ENCODE results near the gene BIK. TPM values are rescaled to one million over a fixed set of nuclear protein-coding genes. Genes with fewer than 3 reads are reported as not detected.

BIK gene
- total and polyA plus RNA-seq, 8 donors: 0.78 to 3.1 (median 1.3) TPM

- ATAC-seq (no peak), DNase-seq (no peak)
- Histone ChIP-seq H3K4me3 (no peak overlapping the region), H3K9me3 (no peaks in the 10 kb centered on the region), H3K36me3 (peaks cover 0 to 93% of the 10 kb centered on the region in 2 donors), H3K4me1 (peaks cover 0 to 9% of the 10 kb centered on the region in 2 donors), H3K27me3 (no peaks in the 10 kb centered on the region), H3K27ac (no peak overlapping the region)
- intact Hi-C loops (cut with DNase I): no loop called here
- no peak for TF ChIP-seq CTCF (IDR thresholded peaks at IDR 0.05)
These were observed 61.6 kb downstream of the BIK start for GRCh38 chr22:43172191-43172590.

GRCh38 chr22:43173566-43173965 lies 63.0 kb downstream of the BIK start:
- H3K4me1 ChIP-seq: peaks cover 0 to 9% of the 10 kb centered on the region in 2 donors
- TF ChIP-seq CTCF (IDR thresholded peaks at IDR 0.05): no peak
- H3K27me3 ChIP-seq: no peaks in the 10 kb centered on the region
- DNase-seq (no peak), ATAC-seq (no peak)
- intact Hi-C loops (cut with DNase I): no loop called here
- H3K36me3 ChIP-seq: peaks cover 0 to 92% of the 10 kb centered on the region in 2 donors
- no peak overlapping the region for H3K27ac ChIP-seq
- H3K9me3 ChIP-seq: no peaks in the 10 kb centered on the region
- H3K4me3 ChIP-seq: no peak overlapping the region

- Histone ChIP-seq H3K36me3 (peaks cover 0 to 94% of the 10 kb centered on the region in 2 donors), H3K4me1 (peaks cover 0 to 9% of the 10 kb centered on the region in 2 donors), H3K27me3 (no peaks in the 10 kb centered on the region), H3K27ac (no peak overlapping the region), H3K9me3 (no peaks in the 10 kb centered on the region), H3K4me3 (no peak overlapping the region)
- DNase-seq (peak in 1 of 4 donors; percentile 63), ATAC-seq (no peak)
- no peak for TF ChIP-seq CTCF (IDR thresholded peaks at IDR 0.05)
- intact Hi-C loops (cut with DNase I): no loop called here
These were observed 63.6 kb downstream of the BIK start for GRCh38 chr22:43173976-43174720.

GRCh38 chr22:43174941-43175531 lies 64.5 kb downstream of the BIK start:
- no peaks in the 10 kb centered on the region for H3K27me3 ChIP-seq
- TF ChIP-seq CTCF (IDR thresholded peaks at IDR 0.05): no peak
- peak in 1 of 4 donors; percentile 49 for DNase-seq
- ATAC-seq: no peak
- H3K27ac ChIP-seq: no peak overlapping the region
- H3K36me3 ChIP-seq: peaks cover 0 to 94% of the 10 kb centered on the region in 2 donors
- H3K4me1 ChIP-seq: peaks cover 0 to 9% of the 10 kb centered on the region in 2 donors
- intact Hi-C loops (cut with DNase I): no loop called here
- H3K9me3 ChIP-seq: no peaks in the 10 kb centered on the region
- no peak overlapping the region for H3K4me3 ChIP-seq

GRCh38 chr22:43176090-43176489 lies 65.5 kb downstream of the BIK start:
- H3K9me3 ChIP-seq: no peaks in the 10 kb centered on the region
- peak in 1 of 4 donors; percentile 65 for DNase-seq
- H3K4me3 ChIP-seq: no peak overlapping the region
- no peak overlapping the region for H3K27ac ChIP-seq
- TF ChIP-seq CTCF (IDR thresholded peaks at IDR 0.05): no peak
- peaks cover 0 to 94% of the 10 kb centered on the region in 2 donors for H3K36me3 ChIP-seq
- ATAC-seq: no peak
- intact Hi-C loops (cut with DNase I): no loop called here
- H3K4me1 ChIP-seq: peaks cover 0 to 3% of the 10 kb centered on the region in 2 donors
- no peaks in the 10 kb centered on the region for H3K27me3 ChIP-seq

Data from left lung (tissue), 10 donors.